ENCODE results near the gene ZBTB43.

GRCh38 chr9:126838055-126838811 is 33.4 kb downstream of the ZBTB43 start:
- TF ChIP-seq POLR2A (IDR thresholded peaks at IDR 0.05; ENCODE audit: low read depth, low read length) (no peak), TAF1 (IDR thresholded peaks at IDR 0.05; ENCODE audit: borderline replicate concordance, low read depth, low read length) (no peak), POLR2AphosphoS5 (IDR thresholded peaks at IDR 0.05; ENCODE audit: low read depth, low read length) (no peak)
